Ovary (tissue), 9 donors: ENCODE results near the gene CXCR5. TPM values are rescaled to one million over a fixed set of nuclear protein-coding genes. Genes with fewer than 3 reads are reported as not detected.

Experiments used
- DNase-seq, 5 donors: peaks; one replicate each; pipeline ENCODE4 v3.0.0-alpha.2; 2019 to 2020
- H3K27ac ChIP-seq, 2 donors: fragments of 200-600 bp; one replicate each; pipeline versions ENCODE4 v1.5.1 to v1.8.0; 2019 to 2022
- H3K27me3 ChIP-seq: fragments of 200-600 bp; one replicate; pipeline ENCODE4 v1.8.0; 2022
- H3K36me3 ChIP-seq: fragments of 200-600 bp; sonication (generic); one replicate; pipeline ENCODE4 v1.5.1; 2019
- H3K4me1 ChIP-seq: one replicate; pipeline ENCODE4 v1.8.1; 2013; ENCODE audit warnings: mild to moderate bottlenecking, moderate library complexity; ENCODE audit not compliant: insufficient read depth
- H3K4me3 ChIP-seq: fragments of 200-600 bp; sonication (generic); one replicate; pipeline ENCODE4 v1.5.1; 2017
- H3K9me3 ChIP-seq, 2 donors: fragments of 200-600 bp in 1 of 2; sonication (generic) in 1 of 2; one replicate each; pipeline versions ENCODE4 v1.5.1 to v1.8.1; 2013 to 2019; ENCODE audit warnings: mild to moderate bottlenecking in 1 of 2, moderate library complexity in 1 of 2
- EP300 ChIP-seq: sonication (generic); formaldehyde crosslinking; IDR thresholded peaks from one replicate; pipeline ENCODE4 v1.6.1; 2017; ENCODE audit warnings: antibody characterized with exemption
- POLR2A ChIP-seq: fragments of 450-650 bp; IDR thresholded peaks from one replicate; pipeline ENCODE4 v1.6.1; 2017; ENCODE audit warnings: antibody characterized with exemption, mild to moderate bottlenecking, moderate library complexity
- WGBS, 3 donors: extraction: QIAGEN DNeasy Blood & Tissue Kit in 1 of 3; methylation state at CpG; one replicate each; pipeline versions ENCODE4 v1.1.5 to v1.1.7; 2013 to 2017; 5-methylcytosine and 5-hydroxymethylcytosine counted together
- intact Hi-C, 4 donors: fragments of 100-400 bp; cut with DNase I; formaldehyde crosslinking; loops; one replicate each; pipeline versions ENCODE4 v1.11.0 to v1.15.1; 2022 to 2023
- polyA plus RNA-seq, 2 donors: library from polyadenylated mRNA; stranded (reverse); fragments of 200-250 nt in 1 of 2; fragments of 350-450 nt in 1 of 2; fragmentation: Illumina TruSeq in 1 of 2; extraction: RNeasy Lipid Tissue Mini Kit (QIAGEN cat#74804) in 1 of 2; gene quantifications; one replicate each; pipeline ENCODE4 v1.2.3, GENCODE V29; 2013 to 2014
- total RNA-seq, 7 donors: library from RNA; depleted of rRNA in 2 of 7; stranded (reverse); fragments of >200 nt in 2 of 7; fragmentation: NEBNext Ultra II Directional in 3 of 7; extraction: Animal tissue kit (Norgen Biotek cat#: 25700) in 3 of 7; gene quantifications; one replicate each; pipeline versions ENCODE4 v1.1.0 to v1.2.4, GENCODE V29; 2016 to 2023
- TF ChIP-seq, protein P1 (sequence below), 3 donors: fragments of 450-650 bp in 2 of 3; fragments of 200-600 bp in 1 of 3; IDR thresholded peaks; one replicate each; pipeline versions ENCODE4 v1.5.1 to v1.8.0; 2016 to 2022; ENCODE audit warnings: antibody characterized with exemption in 3 of 3, mild to moderate bottlenecking in 1 of 3
- donor health status: DM: no; HTN: no; CAD: no; lungs with moderate emphysema.
- donor health status: DM: no; HTN: no; CAD: no.
- donor health status: Bipolar disorder and iron deficiency.
- donor health status: DM: yes; HTN: yes; CAD: no.
- donor health status: DM: no; HTN: no; CAD: no.
- donor health status: DM: yes; HTN: yes; CAD: no.

The CXCR5 gene
- total and polyA plus RNA-seq, 9 donors = 0.05 to 0.17 TPM; not detected in 7

DNA sequence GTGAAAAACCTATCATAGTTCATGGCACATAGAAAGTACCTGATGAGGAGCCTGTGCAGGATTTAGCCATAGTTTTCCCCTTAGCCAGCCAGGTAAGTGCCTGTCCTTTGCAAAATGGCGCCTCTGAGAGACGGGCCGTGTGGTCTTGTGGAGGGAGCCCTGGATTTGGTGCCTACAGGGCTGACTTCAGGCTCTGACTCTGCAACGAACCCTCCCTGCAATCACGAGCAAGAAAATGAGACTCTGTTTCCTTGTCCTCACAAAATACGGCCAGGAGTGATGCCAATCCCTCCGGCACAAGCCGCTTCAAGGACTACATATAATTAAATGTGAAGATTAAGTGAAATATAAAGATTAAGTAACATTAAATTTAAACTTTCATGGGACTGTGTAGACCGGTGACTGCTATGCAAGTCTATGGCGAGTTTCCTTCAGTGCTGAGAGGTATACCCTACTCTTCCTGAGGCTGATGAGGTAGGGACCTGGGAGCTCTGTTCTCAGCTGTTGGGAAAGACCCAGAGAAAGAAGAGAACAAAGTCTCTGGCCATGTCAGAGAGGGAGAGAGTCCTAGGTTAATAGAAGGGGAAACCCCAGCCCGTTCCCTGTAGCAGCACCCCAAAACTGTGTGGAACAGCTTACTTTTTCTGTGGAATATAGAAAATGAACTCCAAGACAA lies 6.1 kb upstream of the CXCR5 start:
- Histone ChIP-seq H3K36me3 (no peaks in the 10 kb centered on the region), H3K27me3 (no peaks in the 10 kb centered on the region), H3K4me1 (peaks cover 2% of the 10 kb centered on the region), H3K9me3 (no peaks in the 10 kb centered on the region), H3K4me3 (no peak overlapping the region), H3K27ac (no peak overlapping the region)
- DNase-seq = no peak
- TF ChIP-seq, protein P1, sequence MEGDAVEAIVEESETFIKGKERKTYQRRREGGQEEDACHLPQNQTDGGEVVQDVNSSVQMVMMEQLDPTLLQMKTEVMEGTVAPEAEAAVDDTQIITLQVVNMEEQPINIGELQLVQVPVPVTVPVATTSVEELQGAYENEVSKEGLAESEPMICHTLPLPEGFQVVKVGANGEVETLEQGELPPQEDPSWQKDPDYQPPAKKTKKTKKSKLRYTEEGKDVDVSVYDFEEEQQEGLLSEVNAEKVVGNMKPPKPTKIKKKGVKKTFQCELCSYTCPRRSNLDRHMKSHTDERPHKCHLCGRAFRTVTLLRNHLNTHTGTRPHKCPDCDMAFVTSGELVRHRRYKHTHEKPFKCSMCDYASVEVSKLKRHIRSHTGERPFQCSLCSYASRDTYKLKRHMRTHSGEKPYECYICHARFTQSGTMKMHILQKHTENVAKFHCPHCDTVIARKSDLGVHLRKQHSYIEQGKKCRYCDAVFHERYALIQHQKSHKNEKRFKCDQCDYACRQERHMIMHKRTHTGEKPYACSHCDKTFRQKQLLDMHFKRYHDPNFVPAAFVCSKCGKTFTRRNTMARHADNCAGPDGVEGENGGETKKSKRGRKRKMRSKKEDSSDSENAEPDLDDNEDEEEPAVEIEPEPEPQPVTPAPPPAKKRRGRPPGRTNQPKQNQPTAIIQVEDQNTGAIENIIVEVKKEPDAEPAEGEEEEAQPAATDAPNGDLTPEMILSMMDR (IDR thresholded peaks at IDR 0.05) = no peak
- no peak for TF ChIP-seq EP300
- no peak for TF ChIP-seq POLR2A
- intact Hi-C loops = no loop called here
- WGBS, 3 donors = 79 to 87% (median 86%) methylated on average over 11 of the region's 11 CpGs

DNA sequence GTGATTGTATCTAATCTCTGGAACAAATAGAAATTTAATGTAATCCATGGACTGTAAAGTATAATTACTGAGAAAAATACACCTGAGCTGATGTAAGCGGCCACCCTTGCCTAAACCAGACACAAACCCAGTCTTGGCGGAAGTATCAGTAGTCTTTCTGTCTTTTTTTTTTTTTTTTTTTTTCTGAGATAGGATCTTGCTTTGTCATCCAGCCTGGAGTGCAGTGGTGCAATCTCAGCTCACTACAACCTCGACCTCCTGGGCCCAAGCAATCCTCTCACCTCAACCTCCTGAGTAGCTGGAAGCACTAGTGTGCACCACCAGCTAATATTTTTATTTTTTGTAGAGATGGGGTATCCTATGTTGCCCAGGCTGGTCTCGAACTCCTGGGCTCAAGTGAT lies 5.5 kb upstream of the CXCR5 start:
- H3K9me3 ChIP-seq = no peaks in the 10 kb centered on the region
- intact Hi-C loops = no loop called here
- H3K27me3 ChIP-seq = no peaks in the 10 kb centered on the region
- no peak overlapping the region for H3K27ac ChIP-seq
- no peak for DNase-seq
- TF ChIP-seq EP300 (no peak), POLR2A (no peak)
- TF ChIP-seq, protein P1 (IDR thresholded peaks at IDR 0.05) = no peak
- no peaks in the 10 kb centered on the region for H3K36me3 ChIP-seq
- H3K4me1 ChIP-seq = no peaks in the 10 kb centered on the region
- H3K4me3 ChIP-seq = no peak overlapping the region
- WGBS, 3 donors = 90 to 93% (median 90%) methylated on average over 4 of the region's 4 CpGs

DNA sequence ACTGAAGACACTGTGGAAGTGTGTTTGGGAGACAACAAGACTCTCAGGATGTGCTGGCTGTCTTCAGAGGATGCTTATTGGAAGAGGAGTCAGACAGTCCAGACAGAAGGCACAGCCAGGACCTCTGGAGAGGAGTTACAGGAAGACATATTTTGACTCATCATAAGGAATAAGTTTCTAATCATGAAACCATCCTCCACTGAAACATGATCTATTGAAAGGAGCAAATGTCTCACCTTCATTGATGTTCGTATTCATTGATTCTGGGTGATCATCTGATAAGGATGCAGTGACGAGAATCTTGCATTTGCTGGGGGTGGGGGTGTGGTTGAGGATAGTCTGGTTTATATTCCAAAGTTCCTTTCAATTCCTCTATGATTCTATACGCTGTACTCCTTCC lies 2.5 kb upstream of the CXCR5 start:
- intact Hi-C loops = no loop called here
- no peaks in the 10 kb centered on the region for H3K9me3 ChIP-seq
- WGBS, 3 donors = 75 to 77% (median 76%) methylated on average over 3 of the region's 3 CpGs

DNA sequence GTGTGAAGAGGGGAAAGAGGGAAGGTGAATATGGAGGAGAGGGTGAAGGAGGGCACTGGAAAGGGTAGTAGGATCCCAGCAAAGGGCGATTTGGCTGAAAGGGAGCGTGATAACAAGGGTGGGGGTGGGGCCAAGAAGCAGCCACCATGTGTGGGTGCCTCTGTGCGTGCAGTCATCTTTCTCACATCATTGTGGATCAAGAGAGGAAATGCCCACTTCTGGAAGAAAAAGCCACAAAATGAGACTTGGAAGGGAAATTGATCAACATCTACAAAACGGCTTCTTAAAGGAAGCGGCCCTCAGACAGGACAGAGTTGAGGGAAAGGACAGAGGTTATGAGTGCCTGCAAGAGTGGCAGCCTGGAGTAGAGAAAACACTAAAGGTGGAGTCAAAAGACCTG lies 1.2 kb upstream of the CXCR5 start:
- H3K27ac ChIP-seq = no peak overlapping the region
- WGBS, 3 donors = 76 to 83% (median 82%) methylated on average over 5 of the region's 5 CpGs
- H3K4me1 ChIP-seq = no peaks in the 10 kb centered on the region

More for the DNA sequence above, 2.5 kb upstream of the CXCR5 start:
- H3K36me3 ChIP-seq = no peaks in the 10 kb centered on the region
- no peak overlapping the region for H3K27ac ChIP-seq
- H3K27me3 ChIP-seq = no peaks in the 10 kb centered on the region
- no peak overlapping the region for H3K4me3 ChIP-seq
- TF ChIP-seq, protein P1 (IDR thresholded peaks at IDR 0.05) = no peak
- TF ChIP-seq EP300 (no peak), POLR2A (no peak)
- H3K4me1 ChIP-seq = no peaks in the 10 kb centered on the region
- no peak for DNase-seq

More for the DNA sequence above, 1.2 kb upstream of the CXCR5 start:
- Histone ChIP-seq H3K4me3 (no peak overlapping the region), H3K27me3 (no peaks in the 10 kb centered on the region), H3K9me3 (no peaks in the 10 kb centered on the region), H3K36me3 (no peaks in the 10 kb centered on the region)
- TF ChIP-seq EP300 (no peak), POLR2A (no peak)
- TF ChIP-seq, protein P1 (IDR thresholded peaks at IDR 0.05) = no peak
- no peak for DNase-seq
- intact Hi-C loops = no loop called here
